ENCODE measurements around the gene ZNF91.
"Not testable (repeated sequence)": the region's sequence is repeated elsewhere in the genome, so short reads cannot be mapped to it uniquely, and the experiment has no call there.

ZNF91 gene

DNA sequence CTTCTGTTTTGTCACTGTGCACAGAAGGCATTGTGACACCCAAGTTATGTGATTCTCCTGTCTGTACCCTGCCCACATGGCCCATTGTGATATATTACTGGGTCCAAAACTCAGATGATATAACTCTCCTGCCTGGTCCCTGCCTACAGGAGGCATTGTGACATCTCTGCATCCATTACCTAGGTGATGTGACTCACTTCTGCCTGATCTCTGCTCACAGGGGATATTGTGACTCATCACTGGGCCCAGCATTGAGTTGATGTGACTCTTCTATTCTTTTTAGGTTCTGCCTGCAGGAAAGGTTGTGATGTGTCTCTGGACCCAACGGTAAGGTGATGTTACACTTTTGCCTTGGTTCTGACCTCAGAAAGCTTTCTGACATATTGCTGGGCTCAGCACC, 77.1 kb downstream of the ZNF91 start:
- no peaks in the 10 kb centered on the region for H3K9me3 ChIP-seq (ENCODE audit: low read length)
- no peak overlapping the region for H3K27ac ChIP-seq (ENCODE audit: low read depth, low read length)
- H3K36me3 ChIP-seq (ENCODE audit: insufficient read depth, low read length): no peaks in the 10 kb centered on the region
- H3K27me3 ChIP-seq (ENCODE audit: control insufficient read depth in 1 of 2, insufficient read depth in 2 of 2, low read length in 2 of 2): no peaks in the 10 kb centered on the region
- no peak overlapping the region for H3K9ac ChIP-seq (ENCODE audit: low read length)
- no peak overlapping the region for H3K4me3 ChIP-seq (ENCODE audit: low read depth in 1 of 2, low read length in 2 of 2)
- no peaks in the 10 kb centered on the region for H3K4me1 ChIP-seq (ENCODE audit: insufficient read depth, low read length)

DNA sequence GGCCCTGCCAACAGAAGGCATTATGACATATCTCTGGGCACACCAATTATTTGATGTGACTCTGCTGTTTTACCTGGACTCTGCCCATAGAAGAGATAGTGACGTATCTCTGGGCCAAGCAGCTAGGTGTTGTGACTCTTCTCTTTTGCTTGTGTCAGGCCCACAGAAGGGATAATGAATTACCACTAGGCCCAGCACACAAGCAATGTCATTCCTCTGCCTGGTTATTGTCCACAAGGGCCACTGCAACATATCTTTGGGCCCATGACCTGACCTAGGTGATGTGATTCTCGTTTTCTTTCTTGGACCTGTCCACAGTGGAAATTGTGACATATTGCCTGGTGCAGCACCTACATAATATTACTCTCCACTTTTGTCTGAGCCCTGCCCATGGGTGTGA, 80.0 kb downstream of the ZNF91 start:
- Histone ChIP-seq H3K27ac (ENCODE audit: low read depth, low read length) (no peak overlapping the region), H3K36me3 (ENCODE audit: insufficient read depth, low read length) (no peaks in the 10 kb centered on the region), H3K9me3 (ENCODE audit: low read length) (no peaks in the 10 kb centered on the region), H3K9ac (ENCODE audit: low read length) (no peak overlapping the region), H3K4me1 (ENCODE audit: insufficient read depth, low read length) (no peaks in the 10 kb centered on the region), H3K4me3 (ENCODE audit: low read depth in 1 of 2, low read length in 2 of 2) (no peak overlapping the region), H3K27me3 (ENCODE audit: control insufficient read depth in 1 of 2, insufficient read depth in 2 of 2, low read length in 2 of 2) (no peaks in the 10 kb centered on the region)

DNA sequence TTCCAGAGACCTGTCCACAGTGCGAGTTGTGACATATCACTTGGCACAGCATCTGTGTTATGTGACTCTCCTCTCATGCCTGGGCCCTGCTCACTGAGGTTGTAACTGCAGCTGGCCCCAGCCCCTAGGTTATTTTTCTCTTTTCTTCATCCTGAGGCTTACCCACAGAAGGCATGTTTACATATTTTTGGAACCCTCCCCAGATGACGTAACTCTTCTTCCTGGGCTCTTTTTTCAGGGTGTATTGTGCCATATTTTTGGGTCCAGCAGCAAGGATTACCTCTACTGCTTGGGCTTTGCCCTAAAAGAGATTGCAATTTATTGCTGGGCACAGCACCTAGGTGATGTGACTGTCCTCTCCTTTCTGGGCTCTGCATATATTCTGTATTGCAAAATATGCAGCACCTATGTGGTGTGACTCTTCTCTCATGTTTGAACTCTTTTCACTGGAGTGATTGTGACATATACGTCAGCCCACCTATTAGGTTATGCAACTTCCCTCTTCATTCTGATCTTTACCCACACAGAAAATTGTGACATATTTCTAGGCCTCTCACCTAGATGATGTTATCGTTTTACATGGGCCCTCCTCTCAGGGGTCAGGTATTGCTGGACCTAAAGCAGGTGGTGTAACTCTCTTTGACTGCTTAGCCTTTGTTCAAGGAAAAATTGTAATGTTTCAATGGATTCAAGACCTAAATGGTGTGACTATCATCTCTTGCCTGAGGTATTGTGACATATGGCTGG, 80.6 kb downstream of the ZNF91 start:
- no peaks in the 10 kb centered on the region for H3K27me3 ChIP-seq (ENCODE audit: control insufficient read depth in 1 of 2, insufficient read depth in 2 of 2, low read length in 2 of 2)
- H3K36me3 ChIP-seq (ENCODE audit: insufficient read depth, low read length): no peaks in the 10 kb centered on the region
- H3K4me3 ChIP-seq (ENCODE audit: low read depth in 1 of 2, low read length in 2 of 2): no peak overlapping the region
- H3K27ac ChIP-seq (ENCODE audit: low read depth, low read length): no peak overlapping the region
- H3K9me3 ChIP-seq (ENCODE audit: low read length): no peaks in the 10 kb centered on the region
- no peak overlapping the region for H3K9ac ChIP-seq (ENCODE audit: low read length)
- H3K4me1 ChIP-seq (ENCODE audit: insufficient read depth, low read length): no peaks in the 10 kb centered on the region

DNA sequence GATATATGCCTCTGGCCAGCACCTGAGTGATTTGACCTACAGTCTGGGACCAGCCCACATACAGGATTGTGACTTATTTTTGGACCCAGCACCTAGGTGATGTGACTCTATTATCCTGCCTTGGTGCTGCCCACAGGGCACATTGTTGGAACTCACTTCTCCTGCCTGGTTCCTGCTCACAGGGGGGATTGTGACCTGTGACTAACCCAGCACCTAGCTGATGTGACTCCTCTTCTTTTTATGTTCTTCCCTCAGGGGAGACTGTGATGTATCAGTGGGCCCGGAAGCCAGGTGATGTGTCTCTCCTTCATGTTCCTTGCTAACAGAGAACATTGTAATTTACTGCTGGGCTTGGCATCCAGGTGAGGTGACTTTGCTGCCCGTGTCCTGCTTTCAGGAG, 82.1 kb downstream of the ZNF91 start:
- no peaks in the 10 kb centered on the region for H3K27me3 ChIP-seq (ENCODE audit: control insufficient read depth in 1 of 2, insufficient read depth in 2 of 2, low read length in 2 of 2)
- H3K9ac ChIP-seq (ENCODE audit: low read length): no peak overlapping the region
- no peaks in the 10 kb centered on the region for H3K4me1 ChIP-seq (ENCODE audit: insufficient read depth, low read length)
- H3K9me3 ChIP-seq (ENCODE audit: low read length): no peaks in the 10 kb centered on the region
- H3K27ac ChIP-seq (ENCODE audit: low read depth, low read length): no peak overlapping the region
- H3K36me3 ChIP-seq (ENCODE audit: insufficient read depth, low read length): no peaks in the 10 kb centered on the region
- no peak overlapping the region for H3K4me3 ChIP-seq (ENCODE audit: low read depth in 1 of 2, low read length in 2 of 2)

DNA sequence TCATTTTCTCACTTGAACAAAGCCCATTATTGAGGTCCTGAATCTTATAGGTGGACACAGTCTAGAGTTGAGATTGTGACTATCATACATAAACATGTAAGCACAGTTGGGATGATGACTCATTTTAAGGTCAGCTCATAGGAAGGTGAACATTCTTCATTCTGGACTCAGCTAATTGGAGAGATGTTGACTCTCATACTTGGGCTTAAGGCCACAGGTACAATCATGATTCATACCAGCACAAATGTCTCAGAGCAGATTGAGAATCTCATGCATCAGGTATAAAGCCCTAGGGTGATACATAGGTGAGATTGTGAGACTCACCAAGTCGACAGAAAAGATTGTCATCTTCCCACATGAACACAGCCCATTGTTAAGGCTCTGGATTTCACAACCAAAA, 82.8 kb downstream of the ZNF91 start:
- H3K4me3 ChIP-seq (ENCODE audit: low read depth in 1 of 2, low read length in 2 of 2): no peak overlapping the region
- H3K9me3 ChIP-seq (ENCODE audit: low read length): no peaks in the 10 kb centered on the region
- H3K27me3 ChIP-seq (ENCODE audit: control insufficient read depth in 1 of 2, insufficient read depth in 2 of 2, low read length in 2 of 2): no peaks in the 10 kb centered on the region
- H3K27ac ChIP-seq (ENCODE audit: low read depth, low read length): no peak overlapping the region
- H3K4me1 ChIP-seq (ENCODE audit: insufficient read depth, low read length): no peaks in the 10 kb centered on the region
- no peaks in the 10 kb centered on the region for H3K36me3 ChIP-seq (ENCODE audit: insufficient read depth, low read length)
- H3K9ac ChIP-seq (ENCODE audit: low read length): no peak overlapping the region

DNA sequence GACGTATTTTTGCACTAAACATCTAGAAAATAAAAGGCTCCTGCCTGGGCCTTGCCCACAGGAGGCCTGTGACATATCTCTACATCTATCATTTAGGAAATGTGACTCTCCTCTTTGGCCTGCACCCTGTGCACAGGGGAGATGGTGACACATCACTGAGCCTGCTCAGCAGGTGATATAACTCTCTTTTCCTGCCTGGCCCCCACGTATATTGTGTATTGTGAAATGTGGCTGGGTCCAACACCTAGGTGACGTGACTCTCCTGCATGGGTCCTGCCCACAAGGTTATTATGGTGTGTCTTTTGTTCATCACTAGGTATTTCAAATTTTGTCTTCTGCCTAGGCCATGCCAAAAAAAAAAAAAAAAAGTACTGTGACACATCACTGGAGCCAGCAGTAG, 83.7 kb downstream of the ZNF91 start:
- Histone ChIP-seq H3K27me3 (ENCODE audit: control insufficient read depth in 1 of 2, insufficient read depth in 2 of 2, low read length in 2 of 2) (no peaks in the 10 kb centered on the region), H3K4me1 (ENCODE audit: insufficient read depth, low read length) (no peaks in the 10 kb centered on the region), H3K4me3 (ENCODE audit: low read depth in 1 of 2, low read length in 2 of 2) (no peak overlapping the region), H3K9me3 (ENCODE audit: low read length) (no peaks in the 10 kb centered on the region), H3K27ac (ENCODE audit: low read depth, low read length) (no peak overlapping the region), H3K36me3 (ENCODE audit: insufficient read depth, low read length) (no peaks in the 10 kb centered on the region), H3K9ac (ENCODE audit: low read length) (no peak overlapping the region)

DNA sequence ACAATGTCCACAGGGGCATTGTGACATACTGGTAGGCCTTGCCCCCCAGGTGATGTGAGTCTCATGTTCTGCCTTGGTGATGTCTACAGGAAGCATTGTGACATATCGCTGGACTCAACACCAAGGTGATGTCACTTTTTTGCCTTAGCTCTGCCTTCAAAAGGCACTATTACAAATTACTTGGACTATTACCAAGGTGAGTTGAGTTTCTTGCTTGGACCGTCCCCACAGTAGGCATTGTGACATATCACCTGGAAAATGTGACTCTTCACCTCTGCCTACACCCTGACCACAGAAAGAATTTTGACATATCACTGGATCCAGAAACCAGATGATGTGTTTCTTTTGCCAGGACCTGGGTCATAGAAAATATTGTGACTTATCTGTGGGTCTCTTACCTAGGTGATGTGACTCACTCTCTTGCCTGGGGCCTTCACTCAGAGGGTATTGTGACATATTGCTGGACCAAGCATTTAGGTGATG, 84.5 kb downstream of the ZNF91 start:
- Histone ChIP-seq H3K4me3 (ENCODE audit: low read depth in 1 of 2, low read length in 2 of 2) (no peak overlapping the region), H3K27me3 (ENCODE audit: control insufficient read depth in 1 of 2, insufficient read depth in 2 of 2, low read length in 2 of 2) (no peaks in the 10 kb centered on the region), H3K9me3 (ENCODE audit: low read length) (no peaks in the 10 kb centered on the region), H3K9ac (ENCODE audit: low read length) (no peak overlapping the region), H3K27ac (ENCODE audit: low read depth, low read length) (no peak overlapping the region), H3K36me3 (ENCODE audit: insufficient read depth, low read length) (no peaks in the 10 kb centered on the region), H3K4me1 (ENCODE audit: insufficient read depth, low read length) (no peaks in the 10 kb centered on the region)

DNA sequence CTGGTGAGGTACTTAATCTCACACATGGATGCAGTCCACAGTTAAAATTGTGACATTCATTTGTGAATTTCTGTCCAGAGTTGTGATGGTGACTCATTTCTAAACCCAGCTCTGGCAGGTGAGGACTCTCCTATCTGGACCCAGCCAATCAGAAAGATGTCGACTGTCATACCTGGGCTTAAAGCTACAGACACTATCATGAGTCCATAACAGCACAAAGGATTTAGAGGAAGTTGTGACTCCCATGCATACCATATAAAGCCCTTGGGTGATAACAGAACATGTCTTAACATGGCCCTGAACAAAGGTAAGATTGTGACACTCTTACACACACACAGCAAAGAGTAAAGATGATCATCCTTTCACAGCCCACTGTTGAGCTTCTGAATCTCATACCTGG, 85.3 kb downstream of the ZNF91 start:
- no peak overlapping the region for H3K9ac ChIP-seq (ENCODE audit: low read length)
- no peaks in the 10 kb centered on the region for H3K9me3 ChIP-seq (ENCODE audit: low read length)
- no peaks in the 10 kb centered on the region for H3K36me3 ChIP-seq (ENCODE audit: insufficient read depth, low read length)
- no peaks in the 10 kb centered on the region for H3K4me1 ChIP-seq (ENCODE audit: insufficient read depth, low read length)
- H3K27me3 ChIP-seq (ENCODE audit: control insufficient read depth in 1 of 2, insufficient read depth in 2 of 2, low read length in 2 of 2): no peaks in the 10 kb centered on the region
- no peak overlapping the region for H3K4me3 ChIP-seq (ENCODE audit: low read depth in 1 of 2, low read length in 2 of 2)
- no peak overlapping the region for H3K27ac ChIP-seq (ENCODE audit: low read depth, low read length)

DNA sequence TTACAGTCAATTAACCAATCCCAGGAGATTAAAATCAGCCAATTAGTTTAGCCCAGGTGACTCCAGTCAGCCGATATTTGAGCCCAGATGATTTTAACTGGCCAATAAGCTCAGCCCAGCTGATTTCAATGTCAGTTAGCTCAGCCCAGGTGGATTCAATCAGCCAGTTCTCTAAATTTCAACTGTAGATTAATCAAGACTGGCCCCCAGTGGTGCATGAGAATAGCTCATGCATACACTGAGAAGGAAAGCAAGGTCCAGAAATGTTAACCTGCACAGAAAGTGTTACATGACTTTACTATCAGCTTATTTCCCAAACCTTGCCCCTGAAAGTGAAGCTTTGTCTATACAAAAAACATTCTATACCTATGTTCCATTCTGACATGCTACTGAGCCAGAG, 89.7 kb downstream of the ZNF91 start:
- H3K27me3 ChIP-seq (ENCODE audit: control insufficient read depth in 1 of 2, insufficient read depth in 2 of 2, low read length in 2 of 2): no peaks in the 10 kb centered on the region
- H3K27ac ChIP-seq (ENCODE audit: low read depth, low read length): no peak overlapping the region
- H3K36me3 ChIP-seq (ENCODE audit: insufficient read depth, low read length): no peaks in the 10 kb centered on the region
- no peaks in the 10 kb centered on the region for H3K9me3 ChIP-seq (ENCODE audit: low read length)
- H3K4me3 ChIP-seq (ENCODE audit: low read depth in 1 of 2, low read length in 2 of 2): no peak overlapping the region
- H3K9ac ChIP-seq (ENCODE audit: low read length): no peak overlapping the region
- H3K4me1 ChIP-seq (ENCODE audit: insufficient read depth, low read length): no peaks in the 10 kb centered on the region

DNA sequence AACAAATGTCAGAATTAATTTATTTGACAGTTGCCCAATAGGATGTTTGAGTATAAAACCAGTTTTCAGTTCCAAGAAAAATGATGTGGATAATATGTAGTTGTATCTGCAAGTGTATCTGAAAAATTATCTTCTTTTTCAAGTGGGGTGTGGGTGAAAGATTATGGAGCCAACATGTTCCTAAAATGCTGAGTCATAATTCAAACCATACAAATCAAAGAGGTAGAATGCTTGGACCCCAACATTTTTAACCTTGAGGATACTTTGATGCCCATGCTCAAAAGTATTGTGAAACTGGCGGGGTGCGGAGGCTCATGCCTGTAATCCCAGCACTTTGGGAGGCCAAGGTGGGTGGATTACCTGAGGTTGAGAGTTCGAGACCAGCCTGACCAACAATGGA, 91.0 kb downstream of the ZNF91 start:
- H3K27me3 ChIP-seq (ENCODE audit: control insufficient read depth in 1 of 2, insufficient read depth in 2 of 2, low read length in 2 of 2): no peaks in the 10 kb centered on the region
- H3K9me3 ChIP-seq (ENCODE audit: low read length): no peaks in the 10 kb centered on the region
- H3K27ac ChIP-seq (ENCODE audit: low read depth, low read length): no peak overlapping the region
- H3K9ac ChIP-seq (ENCODE audit: low read length): no peak overlapping the region
- no peak overlapping the region for H3K4me3 ChIP-seq (ENCODE audit: low read depth in 1 of 2, low read length in 2 of 2)
- no peaks in the 10 kb centered on the region for H3K4me1 ChIP-seq (ENCODE audit: insufficient read depth, low read length)
- no peaks in the 10 kb centered on the region for H3K36me3 ChIP-seq (ENCODE audit: insufficient read depth, low read length)

DNA sequence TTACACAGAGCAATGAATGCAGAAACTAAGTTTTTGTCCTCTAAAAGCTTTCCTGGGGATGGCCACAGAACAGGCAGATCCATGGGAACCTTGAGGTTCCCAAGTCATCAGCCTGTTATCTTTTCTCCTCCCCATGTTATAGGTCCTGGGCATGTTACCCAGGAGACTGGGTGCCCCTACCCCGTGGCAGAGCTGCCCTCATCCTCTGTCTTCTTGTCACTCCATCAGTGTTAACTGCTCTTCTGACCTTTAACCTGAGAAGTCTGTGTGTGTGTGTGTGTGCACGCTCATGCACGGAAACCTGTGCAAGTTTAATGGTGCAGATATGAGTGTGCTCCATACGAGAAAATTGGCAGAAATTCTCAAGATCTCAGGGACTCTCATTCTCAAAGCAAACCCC, 101.1 kb downstream of the ZNF91 start:
- H3K4me3 ChIP-seq (ENCODE audit: low read depth in 1 of 2, low read length in 2 of 2): no peak overlapping the region
- no peaks in the 10 kb centered on the region for H3K4me1 ChIP-seq (ENCODE audit: insufficient read depth, low read length)
- no peaks in the 10 kb centered on the region for H3K27me3 ChIP-seq (ENCODE audit: control insufficient read depth in 1 of 2, insufficient read depth in 2 of 2, low read length in 2 of 2)
- H3K9me3 ChIP-seq (ENCODE audit: low read length): no peaks in the 10 kb centered on the region
- H3K27ac ChIP-seq (ENCODE audit: low read depth, low read length): no peak overlapping the region
- no peak overlapping the region for H3K9ac ChIP-seq (ENCODE audit: low read length)
- H3K36me3 ChIP-seq (ENCODE audit: insufficient read depth, low read length): no peaks in the 10 kb centered on the region

DNA sequence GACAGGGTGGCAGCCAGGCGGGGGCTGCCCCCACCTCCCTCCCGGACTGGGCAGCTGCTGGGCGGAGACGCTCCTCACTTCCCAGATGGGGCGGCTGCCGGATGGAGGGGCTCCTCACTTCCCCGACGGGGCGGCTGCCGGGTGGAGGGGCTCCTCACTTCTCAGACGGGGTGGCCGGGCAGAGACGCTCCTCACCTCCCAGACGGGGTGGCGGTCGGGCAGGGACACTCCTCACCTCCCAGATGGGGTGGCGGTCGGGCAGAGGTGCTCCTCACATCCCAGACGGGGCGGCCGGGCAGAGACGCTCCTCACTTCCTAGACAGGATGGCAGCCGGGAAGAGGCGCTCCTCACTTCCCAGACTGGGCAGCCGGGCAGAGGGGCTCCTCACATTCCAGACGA, 105.3 kb downstream of the ZNF91 start:
- not testable (repeated sequence) for H3K27me3 ChIP-seq (ENCODE audit: control insufficient read depth in 1 of 2, insufficient read depth in 2 of 2, low read length in 2 of 2); H3K9me3 ChIP-seq (ENCODE audit: low read length); H3K4me1 ChIP-seq (ENCODE audit: insufficient read depth, low read length); H3K27ac ChIP-seq (ENCODE audit: low read depth, low read length); H3K9ac ChIP-seq (ENCODE audit: low read length); H3K4me3 ChIP-seq (ENCODE audit: low read depth in 1 of 2, low read length in 2 of 2); H3K36me3 ChIP-seq (ENCODE audit: insufficient read depth, low read length)
